GM03348 (cell line): Measurements from ENCODE around the gene ALPL.
"Not testable (repeated sequence)": the region's sequence is repeated elsewhere in the genome, so short reads cannot be mapped to it uniquely, and the experiment has no call there.

Experiments used
- DNase-seq: peaks from one replicate; pipeline ENCODE4 v3.0.0; 2012; ENCODE audit warnings: low spot score

ALPL gene

GRCh38 chr1:21507511-21508270, 1.5 kb upstream of the ALPL start:
- no peak for DNase-seq

- peak; percentile 89 for DNase-seq
Observed at GRCh38 chr1:21508580-21509350, 458 bp upstream of the ALPL start.

GRCh38 chr1:21510113-21510493, 880 bp downstream of the ALPL start:
- DNase-seq: no peak

- DNase-seq: no peak
Observed at GRCh38 chr1:21510885-21511578, 1.8 kb downstream of the ALPL start.

- DNase-seq: peak; percentile 95
Observed at GRCh38 chr1:21511579-21512522, 2.6 kb downstream of the ALPL start.

GRCh38 chr1:21514245-21514644, 5.0 kb downstream of the ALPL start:
- DNase-seq: no peak

- DNase-seq: no peak
Observed at GRCh38 chr1:21517161-21517589, 8.0 kb downstream of the ALPL start.

- no peak for DNase-seq
Observed at GRCh38 chr1:21517660-21518480, 8.6 kb downstream of the ALPL start.

- no peak for DNase-seq
Observed at GRCh38 chr1:21518774-21519455, 9.7 kb downstream of the ALPL start.

- not testable (repeated sequence) for DNase-seq
Observed at GRCh38 chr1:21519486-21520070, 10.4 kb downstream of the ALPL start.

GRCh38 chr1:21520899-21521716, 11.9 kb downstream of the ALPL start:
- peak; percentile 37 for DNase-seq

- no peak for DNase-seq
Observed at GRCh38 chr1:21521717-21522060, 12.5 kb downstream of the ALPL start.

- no peak for DNase-seq
Observed at GRCh38 chr1:21522525-21523038, 13.4 kb downstream of the ALPL start.

- no peak for DNase-seq
Observed at GRCh38 chr1:21523297-21523813, 14.1 kb downstream of the ALPL start.

- DNase-seq: no peak
Observed at GRCh38 chr1:21524220-21524619, 15.0 kb downstream of the ALPL start.

GRCh38 chr1:21524686-21525339, 15.6 kb downstream of the ALPL start:
- DNase-seq: no peak

GRCh38 chr1:21525340-21525717, 16.1 kb downstream of the ALPL start:
- no peak for DNase-seq

- no peak for DNase-seq
Observed at GRCh38 chr1:21526441-21526840, 17.2 kb downstream of the ALPL start.
